ENCODE measurements around the gene MEOX1.

The MEOX1 gene

GRCh38 chr17:43591779-43592562 lies 69.8 kb downstream of the MEOX1 start:
- no peak for TF ChIP-seq CTCF (IDR thresholded peaks at IDR 0.05; ENCODE audit: low read depth, low read length)
- Histone ChIP-seq H3K36me3 (no peaks in the 10 kb centered on the region), H3K27ac (no peak overlapping the region), H3K27me3 (ENCODE audit: insufficient read depth, low read depth, severe bottlenecking) (no peaks in the 10 kb centered on the region), H3K9me3 (ENCODE audit: severe bottlenecking) (no peaks in the 10 kb centered on the region), H3K4me3 (ENCODE audit: low read depth, low read length) (no peak overlapping the region)
- DNase-seq = no peak

GRCh38 chr17:43591001-43591400 lies 70.7 kb downstream of the MEOX1 start:
- no peak for DNase-seq
- H3K27ac ChIP-seq = no peak overlapping the region
- no peaks in the 10 kb centered on the region for H3K27me3 ChIP-seq (ENCODE audit: insufficient read depth, low read depth, severe bottlenecking)
- no peak for TF ChIP-seq CTCF (IDR thresholded peaks at IDR 0.05; ENCODE audit: low read depth, low read length)
- no peaks in the 10 kb centered on the region for H3K9me3 ChIP-seq (ENCODE audit: severe bottlenecking)
- no peaks in the 10 kb centered on the region for H3K36me3 ChIP-seq
- H3K4me3 ChIP-seq (ENCODE audit: low read depth, low read length) = no peak overlapping the region
